HepG2 (cell line): Measurements from ENCODE around the gene PTAFR. TPM values are rescaled to one million over a fixed set of nuclear protein-coding genes. Genes with fewer than 3 reads are reported as not detected.

Source experiments
- ATAC-seq: fragments of 200-7000 bp; cut with Tn5 transposase; 3 replicates; pipeline ENCODE4 v1.9.1; 2020; ENCODE audit warnings: mild to moderate bottlenecking, moderate library complexity
- BruUV-seq: library from RNA; stranded (reverse); fragments of 400-500 nt; replicated peaks from 2 replicates; lab custom pipeline; 2021; lab: Mats Ljungman, UMichigan
- CTCF ChIA-PET: fragments of 300-600 bp; formaldehyde crosslinking; extraction: SDS; loops from one replicate; lab custom pipeline; 2021; ENCODE audit warnings: low total read pairs, inconsistent platforms, low intra/inter-chr PET ratio; lab: Yijun Ruan, JAX
- POLR2A ChIA-PET: fragments of 350-600 bp; sonication (Branson Sonifier 250); formaldehyde crosslinking; loops from one replicate; lab custom pipeline; 2020; ENCODE audit warnings: antibody characterized with exemption, inconsistent platforms; lab: Yijun Ruan, JAX
- DNase-seq: peaks from one replicate; pipeline ENCODE4 v3.0.0-alpha.2; 2015; ENCODE audit warnings: low spot score
- FAIRE-seq: peaks from 3 replicates; lab custom pipeline; 2011; peaks lifted over from hg19 to GRCh38; lab: Jason Lieb, UNC
- H2AFZ ChIP-seq: one replicate; pipeline ENCODE4 v1.6.1; 2011; ENCODE audit warnings: low read length, inconsistent platforms
- H3K27ac ChIP-seq: fragments of 300-600 bp; 3 replicates; pipeline ENCODE4 v1.8.0; 2011; ENCODE audit warnings: mixed run types, mild to moderate bottlenecking, mixed read lengths, low read length, inconsistent platforms; ENCODE audit not compliant: insufficient read depth; ENCODE audit errors: extremely low read length
- H3K27me3 ChIP-seq, 2 experiments: fragments of 200-600 bp in 1 of 2; 2 replicates in 1 of 2; 3 replicates in 1 of 2; pipeline versions ENCODE4 v1.6.0 to v1.8.0; 2011; ENCODE audit warnings: low read length in 2 of 2, mild to moderate bottlenecking in 2 of 2, moderate library complexity in 2 of 2, inconsistent platforms in 1 of 2; ENCODE audit not compliant: insufficient read depth in 2 of 2, control insufficient read depth in 1 of 2
- H3K36me3 ChIP-seq, 2 experiments: fragments of 200-600 bp in 1 of 2; replicated peaks in 1 of 2; 2 replicates in 1 of 2; 3 replicates in 1 of 2; pipeline versions ENCODE4 v1.5.1 to v1.8.0; 2011; ENCODE audit warnings: low read length in 2 of 2, inconsistent platforms in 1 of 2; ENCODE audit not compliant: insufficient read depth in 2 of 2, control insufficient read depth in 1 of 2
- H3K4me1 ChIP-seq: 2 replicates; pipeline ENCODE4 v1.5.1; 2012; ENCODE audit warnings: low read length, inconsistent platforms; ENCODE audit not compliant: insufficient read depth
- H3K4me2 ChIP-seq: 2 replicates; pipeline ENCODE4 v1.6.0; 2011; ENCODE audit warnings: low read depth, low read length, inconsistent platforms
- H3K4me3 ChIP-seq, 3 experiments: fragments of 200-600 bp in 1 of 3; sonication (generic), shearing (Covaris generic) in 1 of 3; replicated peaks in 1 of 3; 2 replicates each; pipeline ENCODE4 v1.5.1; 2011 to 2016; ENCODE audit warnings: low read length in 3 of 3, inconsistent platforms in 2 of 3, low read depth in 2 of 3, mild to moderate bottlenecking in 2 of 3, control low read depth in 1 of 3, mixed read lengths in 1 of 3; ENCODE audit not compliant: insufficient read depth in 1 of 3
- H3K79me2 ChIP-seq: one replicate; pipeline ENCODE4 v1.6.1; 2011; ENCODE audit warnings: low read length, inconsistent platforms; ENCODE audit not compliant: insufficient read depth
- H3K9ac ChIP-seq: 2 replicates; pipeline ENCODE4 v1.6.0; 2011; ENCODE audit warnings: mild to moderate bottlenecking, low read depth, low read length, inconsistent platforms; ENCODE audit not compliant: insufficient read depth
- H3K9me3 ChIP-seq: 2 replicates; pipeline ENCODE4 v1.5.1; 2012; ENCODE audit warnings: mild to moderate bottlenecking, low read length
- H4K20me1 ChIP-seq: 2 replicates; pipeline ENCODE4 v1.6.0; 2011; ENCODE audit warnings: inconsistent platforms, mild to moderate bottlenecking, low read length, moderate library complexity; ENCODE audit not compliant: insufficient read depth
- CHCHD3 ChIP-seq: sonication (generic); formaldehyde crosslinking; IDR thresholded peaks from 2 replicates; pipeline ENCODE4 v1.8.0; 2022; ENCODE audit warnings: mild to moderate bottlenecking, missing genetic modification reagents, moderate library complexity
- MEF2D ChIP-seq: sonication (generic); formaldehyde crosslinking; IDR thresholded peaks from 2 replicates; pipeline ENCODE4 v1.5.1; 2020; ENCODE audit warnings: mild to moderate bottlenecking, missing genetic modification reagents
- NFYC ChIP-seq: IDR thresholded peaks from 2 replicates; pipeline ENCODE4 v1.6.1; 2016; ENCODE audit warnings: missing genetic modification reagents, missing compliant biosample characterization
- NR2F1 ChIP-seq, 2 experiments: fragments of 450-650 bp in 1 of 2; formaldehyde crosslinking in 1 of 2; IDR thresholded peaks; 2 replicates each; pipeline versions ENCODE4 v1.5.0 to v1.6.1; 2016 to 2020; ENCODE audit warnings: mild to moderate bottlenecking in 1 of 2, missing compliant biosample characterization in 1 of 2, missing genetic modification reagents in 1 of 2, moderate library complexity in 1 of 2
- ONECUT2 ChIP-seq: sonication (generic); formaldehyde crosslinking; IDR thresholded peaks from 2 replicates; pipeline ENCODE4 v1.4.0; 2020; ENCODE audit warnings: missing genetic modification reagents
- TP53 ChIP-seq: sonication (generic); formaldehyde crosslinking; conservative IDR thresholded peaks from 2 replicates; pipeline ENCODE4 v1.4.0; 2020; ENCODE audit warnings: missing genetic modification reagents
- ZBTB7A ChIP-seq: sonication (generic); formaldehyde crosslinking; IDR thresholded peaks from 2 replicates; pipeline ENCODE4 v1.8.0; 2022; ENCODE audit warnings: mild to moderate bottlenecking, missing genetic modification reagents
- ZNF333 ChIP-seq: sonication (generic); formaldehyde crosslinking; IDR thresholded peaks from 2 replicates; pipeline ENCODE4 v1.4.0; 2020; ENCODE audit warnings: mild to moderate bottlenecking, missing genetic modification reagents, borderline replicate concordance
- ZNF44 ChIP-seq: sonication (generic); formaldehyde crosslinking; IDR thresholded peaks from 2 replicates; pipeline ENCODE4 v1.5.1; 2020; ENCODE audit warnings: mild to moderate bottlenecking, missing genetic modification reagents
- ZNF674 ChIP-seq: sonication (generic); formaldehyde crosslinking; IDR thresholded peaks from 2 replicates; pipeline ENCODE4 v1.5.0; 2020; ENCODE audit warnings: low read depth, mild to moderate bottlenecking, missing genetic modification reagents
- WGBS: methylation state at CpG from one replicate; pipeline ENCODE4 v1.1.6; 2017; ENCODE audit warnings: low lambda C conversion rate; 5-methylcytosine and 5-hydroxymethylcytosine counted together
- in situ Hi-C: cut with HindIII; loops from 2 replicates; pipeline ENCODE4 v1.10.0; 2017; ENCODE audit warnings: low pct_unique_long_range_greater_than_20kb; ENCODE audit not compliant: extremely low pct_ligation_motif_present
- intact Hi-C: fragments of 100-400 bp; cut with micrococcal nuclease; formaldehyde crosslinking; loops from one replicate; pipeline ENCODE4 v1.10.0; 2022; ENCODE audit not compliant: unreplicated experiment
- polyA plus RNA-seq, 8 experiments: library from polyadenylated mRNA; depleted of rRNA in 3 of 8; stranded (reverse) in 7 of 8; unstranded in 1 of 8; fragments of >200 nt; fragmentation: Illumina TruSeq in 4 of 8; extraction: Trizol in 4 of 8; gene quantifications; 2 replicates each; pipeline versions ENCODE4 v1.2.1 to v1.2.3, GENCODE V29; 2011 to 2016; ENCODE audit warnings: low read depth in 4 of 8, missing spikeins in 1 of 8, mixed read lengths in 1 of 8; ENCODE audit not compliant: insufficient read depth in 1 of 8
- total RNA-seq, 5 experiments: library from RNA; depleted of rRNA; stranded (reverse); fragments of >200 nt; fragmentation: Illumina TruSeq; extraction: Trizol; gene quantifications; 2 replicates each; pipeline ENCODE4 v1.2.3, GENCODE V29; 2016; ENCODE audit warnings: low read depth in 1 of 5
- TF ChIP-seq, protein P1 (sequence below): sonication (generic); formaldehyde crosslinking; IDR thresholded peaks from 2 replicates; pipeline ENCODE4 v1.8.1; 2023; ENCODE audit warnings: missing genetic modification reagents, inconsistent platforms, borderline replicate concordance
- TF ChIP-seq, protein P2 (sequence below): IDR thresholded peaks from 2 replicates; pipeline ENCODE4 v1.6.1; 2016; ENCODE audit warnings: missing compliant biosample characterization, missing genetic modification reagents, borderline replicate concordance

PTAFR gene
- total and polyA plus RNA-seq, 2 of the 13 experiments (the other 11 are each of a cell fraction or from before 2014, with no cell fraction given), result 0.27 to 24.0 TPM

DNA sequence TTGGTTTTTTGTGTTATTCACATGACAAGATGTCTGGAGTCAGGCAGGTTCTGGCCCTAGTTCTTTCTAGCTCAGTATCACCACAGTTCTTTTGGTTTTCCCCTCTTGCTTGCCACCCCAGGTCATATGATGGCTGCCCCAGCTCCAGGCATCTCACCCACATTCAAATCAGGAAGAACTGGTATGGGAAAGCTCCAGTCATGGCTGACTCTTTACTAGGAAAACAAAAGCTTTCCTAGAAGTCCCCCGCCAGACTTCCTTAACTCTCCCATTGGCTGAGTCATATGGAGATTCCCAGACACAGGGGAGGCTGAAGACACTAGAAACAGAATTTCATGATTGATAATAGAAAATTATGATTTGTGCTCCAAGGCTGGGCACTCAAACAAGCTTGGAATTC lies 65.9 kb downstream of the PTAFR start (continued):
- TF ChIP-seq ZBTB7A (CRISPR knock-in tag), result no peak

DNA sequence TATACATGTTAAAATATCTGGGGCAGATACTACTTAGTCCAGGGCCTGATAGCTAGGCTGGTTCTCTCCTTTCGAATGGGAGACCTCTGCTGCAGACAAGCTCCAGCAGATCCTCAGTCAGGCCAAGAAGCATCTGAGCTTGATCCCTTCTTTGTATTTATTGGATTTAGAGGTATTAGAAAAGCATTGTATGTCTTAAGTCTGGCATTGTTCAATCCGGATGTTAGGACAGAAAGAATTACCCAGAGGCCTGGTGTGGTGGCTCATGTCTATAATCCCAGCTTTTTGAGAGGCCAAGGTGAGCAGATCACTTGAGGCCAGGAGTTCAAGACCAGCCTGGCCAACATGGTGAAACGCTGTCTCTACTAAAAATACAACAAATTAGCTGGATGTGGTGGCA lies 66.9 kb downstream of the PTAFR start:
- ChIA-PET POLR2A (no interaction called here), CTCF (no interaction called here)
- H3K27me3 ChIP-seq, result no peaks in the 10 kb centered on the region
- H3K4me3 ChIP-seq, result no peak overlapping the region
- in situ Hi-C loops, result no loop called here
- H3K79me2 ChIP-seq, result no peaks in the 10 kb centered on the region
- H3K36me3 ChIP-seq, result no peaks in the 10 kb centered on the region
- WGBS, result 27% methylated on average over 3 of the region's 3 CpGs
- no peak for DNase-seq
- H3K9me3 ChIP-seq, result no peaks in the 10 kb centered on the region
- H3K4me2 ChIP-seq, result no peak overlapping the region
- TF ChIP-seq ZNF674 (CRISPR knock-in tag), result no peak
- no peak for TF ChIP-seq MEF2D (CRISPR knock-in tag)
- no peak for TF ChIP-seq ONECUT2
- no peak for TF ChIP-seq ZNF44
- TF ChIP-seq NR2F1 (CRISPR knock-in tag; IDR thresholded peaks at IDR 0.05), result no peak
- TF ChIP-seq, protein P1, sequence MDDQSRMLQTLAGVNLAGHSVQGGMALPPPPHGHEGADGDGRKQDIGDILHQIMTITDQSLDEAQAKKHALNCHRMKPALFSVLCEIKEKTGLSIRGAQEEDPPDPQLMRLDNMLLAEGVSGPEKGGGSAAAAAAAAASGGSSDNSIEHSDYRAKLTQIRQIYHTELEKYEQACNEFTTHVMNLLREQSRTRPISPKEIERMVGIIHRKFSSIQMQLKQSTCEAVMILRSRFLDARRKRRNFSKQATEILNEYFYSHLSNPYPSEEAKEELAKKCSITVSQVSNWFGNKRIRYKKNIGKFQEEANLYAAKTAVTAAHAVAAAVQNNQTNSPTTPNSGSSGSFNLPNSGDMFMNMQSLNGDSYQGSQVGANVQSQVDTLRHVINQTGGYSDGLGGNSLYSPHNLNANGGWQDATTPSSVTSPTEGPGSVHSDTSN, result no peak
- no peak for TF ChIP-seq CHCHD3 (CRISPR knock-in tag)
- no peak for TF ChIP-seq TP53 (CRISPR knock-in tag)
- TF ChIP-seq NFYC, result no peak
- TF ChIP-seq ZNF333 (CRISPR knock-in tag), result no peak
- TF ChIP-seq, protein P2, sequence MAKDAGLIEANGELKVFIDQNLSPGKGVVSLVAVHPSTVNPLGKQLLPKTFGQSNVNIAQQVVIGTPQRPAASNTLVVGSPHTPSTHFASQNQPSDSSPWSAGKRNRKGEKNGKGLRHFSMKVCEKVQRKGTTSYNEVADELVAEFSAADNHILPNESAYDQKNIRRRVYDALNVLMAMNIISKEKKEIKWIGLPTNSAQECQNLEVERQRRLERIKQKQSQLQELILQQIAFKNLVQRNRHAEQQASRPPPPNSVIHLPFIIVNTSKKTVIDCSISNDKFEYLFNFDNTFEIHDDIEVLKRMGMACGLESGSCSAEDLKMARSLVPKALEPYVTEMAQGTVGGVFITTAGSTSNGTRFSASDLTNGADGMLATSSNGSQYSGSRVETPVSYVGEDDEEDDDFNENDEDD (CRISPR knock-in tag), result no peak
- H3K4me1 ChIP-seq, result peaks cover 23% of the 10 kb centered on the region
- H4K20me1 ChIP-seq, result no peaks in the 10 kb centered on the region
- H2AFZ ChIP-seq, result no peak overlapping the region
- no peak for ATAC-seq
- intact Hi-C loops, result no loop called here
- no TSS peak for BruUV-seq
- no peak overlapping the region for H3K9ac ChIP-seq
- H3K27ac ChIP-seq, result no peak overlapping the region
- no peak for FAIRE-seq
